Neuron (in vitro differentiated cells): ENCODE measurements around the gene NAALAD2.
"Not testable (repeated sequence)": the region's sequence is repeated elsewhere in the genome, so short reads cannot be mapped to it uniquely, and the experiment has no call there.

Experiments used
- H2AFZ ChIP-seq: one replicate; pipeline ENCODE4 v1.6.1; 2013; ENCODE audit warnings: low read depth, mild to moderate bottlenecking, inconsistent platforms, low read length, moderate library complexity
- H3K27me3 ChIP-seq: one replicate; pipeline ENCODE4 v1.6.1; 2013; ENCODE audit warnings: low read length; ENCODE audit not compliant: insufficient read depth
- H3K36me3 ChIP-seq: one replicate; pipeline ENCODE4 v1.6.1; 2013; ENCODE audit warnings: low read length; ENCODE audit not compliant: insufficient read depth
- H3K4me1 ChIP-seq: one replicate; pipeline ENCODE4 v1.6.1; 2013; ENCODE audit warnings: low read length; ENCODE audit not compliant: insufficient read depth
- H3K4me3 ChIP-seq: 2 replicates; pipeline ENCODE4 v1.5.1; 2013; ENCODE audit warnings: mild to moderate bottlenecking, low read length, moderate library complexity
- H3K9me3 ChIP-seq: one replicate; pipeline ENCODE4 v1.6.1; 2013; ENCODE audit warnings: low read length

The NAALAD2 gene

DNA sequence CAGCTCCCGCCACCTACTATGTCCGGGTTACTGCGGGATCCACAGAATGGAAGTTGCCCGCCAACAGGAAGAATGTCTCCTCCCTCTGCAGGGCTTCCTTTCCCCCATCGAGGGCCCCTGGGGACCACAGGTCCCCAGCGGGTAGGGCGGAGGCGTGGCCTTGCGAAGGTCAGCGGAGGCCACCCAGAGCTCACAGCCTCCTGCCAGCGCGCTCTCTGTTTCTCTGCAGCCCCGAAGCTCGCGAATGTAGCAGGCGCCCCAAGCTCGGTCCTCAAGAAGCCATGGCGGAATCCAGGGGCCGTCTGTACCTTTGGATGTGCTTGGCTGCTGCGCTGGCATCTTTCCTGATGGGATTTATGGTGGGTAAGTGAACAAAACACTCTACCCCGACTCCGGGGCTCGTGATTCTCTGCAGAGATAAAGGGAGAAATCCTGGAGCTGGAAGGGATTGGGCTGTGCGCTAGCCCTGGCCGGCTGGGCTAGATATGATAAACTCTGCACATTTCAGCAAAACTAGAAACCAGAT lies at the start of gene NAALAD2:
NAALAD2 (plus strand) TSS at position 186 of the 526 bp plus-strand sequence; CDS start at position 282, 96 bp downstream.
- no peaks in the 10 kb centered on the region for H3K9me3 ChIP-seq
- peak within 1 kb of the TSS; percentile 77 for H2AFZ ChIP-seq
- peak within 1 kb of the TSS; percentile 66 for H3K4me3 ChIP-seq
- peaks cover 22% of the 10 kb centered on the region for H3K4me1 ChIP-seq
- no peaks in the 10 kb centered on the region for H3K36me3 ChIP-seq
- H3K27me3 ChIP-seq: peaks cover 2% of the 10 kb centered on the region

DNA sequence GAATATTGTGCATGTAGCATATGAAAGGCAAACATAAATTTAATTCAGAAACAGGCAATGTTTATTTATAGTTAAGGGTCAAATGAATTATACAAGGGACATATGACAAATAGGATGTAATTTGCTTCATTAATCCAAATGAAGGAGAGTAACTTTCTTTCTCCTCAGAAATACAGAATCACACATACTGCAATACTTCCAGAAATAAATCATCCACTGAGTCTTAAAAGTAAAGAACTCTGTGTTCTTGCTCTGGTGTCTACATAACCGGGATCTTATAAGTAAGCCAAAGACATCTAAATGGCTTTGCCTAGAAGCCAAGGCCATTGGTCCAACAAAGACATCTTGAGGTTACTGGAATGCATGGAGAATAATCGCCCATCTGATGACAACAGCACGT lies 48.8 kb upstream of the NAALAD2 start, which contains the start of gene UBTFL1:
UBTFL1 (plus strand) TSS at position 301 of the 400 bp plus-strand sequence; CDS start at position 301, 0 bp downstream.
- not testable (repeated sequence) for H3K9me3 ChIP-seq, H3K4me1 ChIP-seq, H2AFZ ChIP-seq, H3K36me3 ChIP-seq, H3K4me3 ChIP-seq, H3K27me3 ChIP-seq

DNA sequence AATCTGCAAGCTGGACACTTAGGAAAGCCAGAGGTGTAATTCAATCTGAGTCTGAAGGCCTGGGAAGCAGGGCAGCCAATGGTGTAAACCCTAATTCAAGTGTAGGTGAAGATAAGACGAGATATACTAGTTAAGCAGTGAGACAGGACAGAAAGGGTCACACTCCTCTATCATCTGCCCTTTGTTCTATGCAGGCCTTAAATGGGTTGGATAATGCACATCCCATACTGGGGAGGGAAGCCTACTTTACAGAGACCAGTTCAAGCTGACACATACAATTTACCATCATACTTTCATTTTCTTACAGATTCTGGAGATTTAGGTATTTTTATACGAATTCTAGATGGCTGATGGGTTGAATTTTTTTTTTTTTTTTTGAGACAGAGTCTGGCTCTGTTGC lies 45.7 kb upstream of the NAALAD2 start:
- not testable (repeated sequence) for H3K36me3 ChIP-seq, H2AFZ ChIP-seq, H3K4me3 ChIP-seq, H3K4me1 ChIP-seq, H3K27me3 ChIP-seq, H3K9me3 ChIP-seq

DNA sequence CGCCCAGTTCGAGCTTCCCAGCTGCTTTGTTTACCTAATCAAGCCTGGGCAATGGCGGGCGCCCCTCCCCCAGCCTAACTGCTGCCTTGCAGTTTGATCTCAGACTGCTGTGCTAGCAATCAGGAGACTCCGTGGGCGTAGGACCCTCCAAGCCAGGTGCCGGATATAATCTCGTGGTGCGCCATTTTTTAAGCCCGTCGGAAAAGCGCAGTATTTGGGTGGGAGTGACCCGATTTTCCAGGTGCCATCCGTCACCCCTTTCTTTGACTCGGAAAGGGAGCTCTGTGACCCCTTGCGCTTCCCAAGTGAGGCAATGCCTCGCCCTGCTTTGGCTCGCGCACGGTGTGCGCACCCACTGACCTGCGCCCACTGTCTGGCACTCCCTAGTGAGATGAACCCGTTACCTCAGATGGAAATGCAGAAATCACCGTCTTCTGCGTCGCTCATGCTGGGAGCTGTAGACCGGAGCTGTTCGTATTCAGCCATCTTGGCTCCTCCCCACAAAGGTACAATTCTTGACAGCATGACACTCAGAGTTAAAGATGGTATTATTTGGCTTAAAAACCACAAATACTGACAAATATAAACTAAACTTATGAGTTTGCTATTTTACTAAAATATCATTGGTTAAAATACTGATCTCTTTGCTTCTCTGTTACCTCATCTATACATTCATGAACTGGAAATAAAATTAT lies 39.1 kb upstream of the NAALAD2 start:
- not testable (repeated sequence) for H3K4me1 ChIP-seq, H3K27me3 ChIP-seq, H2AFZ ChIP-seq, H3K36me3 ChIP-seq, H3K9me3 ChIP-seq, H3K4me3 ChIP-seq

DNA sequence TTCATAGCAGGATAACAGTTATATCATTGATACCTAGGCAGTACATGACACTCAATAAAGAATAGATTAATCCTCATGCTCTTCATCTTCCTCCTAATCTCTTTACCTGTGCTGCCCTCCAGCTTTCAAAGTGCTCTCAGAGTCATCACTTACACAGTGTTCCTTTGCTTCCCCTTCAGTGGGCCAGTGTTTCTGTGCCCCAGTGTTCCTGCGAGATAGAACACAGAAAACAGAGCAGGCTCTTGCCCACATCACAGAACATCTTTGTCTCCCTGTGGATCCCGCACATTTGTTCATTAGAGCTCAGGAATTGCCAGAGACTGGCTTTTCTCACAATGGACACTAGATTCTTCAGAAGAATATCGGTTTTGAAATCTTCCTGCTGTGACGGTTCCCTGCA lies 36.2 kb upstream of the NAALAD2 start:
- H3K4me3 ChIP-seq, H3K27me3 ChIP-seq, H3K9me3 ChIP-seq, H3K4me1 ChIP-seq, H2AFZ ChIP-seq, H3K36me3 ChIP-seq: not testable (repeated sequence)

DNA sequence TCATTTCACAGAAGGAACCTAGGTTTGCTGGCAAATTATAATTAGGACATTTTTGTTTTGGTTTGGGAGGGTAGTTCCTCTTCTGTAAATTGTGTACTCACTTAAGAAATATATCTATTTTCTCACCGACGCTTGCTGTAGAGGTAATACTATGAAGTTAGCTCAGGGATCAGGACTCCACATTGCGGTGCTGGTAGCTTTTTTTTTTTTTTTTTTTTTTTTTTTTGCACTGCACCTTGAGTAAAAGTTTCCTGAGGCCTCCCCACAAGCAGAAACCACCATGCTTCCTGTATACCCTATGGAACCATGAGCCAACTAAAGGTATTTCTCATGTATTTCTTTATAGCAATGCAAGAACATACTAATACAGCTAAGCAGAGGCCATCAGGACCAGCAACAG lies 34.0 kb upstream of the NAALAD2 start:
- Histone ChIP-seq H3K4me1 (no peaks in the 10 kb centered on the region), H2AFZ (no peak overlapping the region), H3K36me3 (no peaks in the 10 kb centered on the region), H3K9me3 (no peaks in the 10 kb centered on the region), H3K4me3 (no peak overlapping the region), H3K27me3 (no peaks in the 10 kb centered on the region)

DNA sequence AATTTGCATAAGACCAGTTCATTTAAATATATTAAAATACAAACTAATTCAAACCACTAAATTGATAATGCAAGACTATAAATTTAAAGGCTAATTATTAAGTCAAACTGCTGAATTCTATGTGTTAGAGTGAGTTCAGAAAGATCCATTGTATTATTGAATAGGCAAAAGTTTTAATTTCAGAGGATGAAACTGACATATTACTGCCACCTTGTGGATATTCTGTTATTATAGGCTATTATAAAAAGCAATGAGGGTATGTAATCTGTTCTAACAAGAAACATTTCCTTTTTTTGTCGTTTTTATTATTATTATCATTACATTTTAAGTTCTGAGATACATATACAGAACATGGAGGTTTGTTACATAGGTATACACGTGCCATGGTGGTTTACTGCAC lies 20.9 kb upstream of the NAALAD2 start:
- H3K4me3 ChIP-seq: no peak overlapping the region

DNA sequence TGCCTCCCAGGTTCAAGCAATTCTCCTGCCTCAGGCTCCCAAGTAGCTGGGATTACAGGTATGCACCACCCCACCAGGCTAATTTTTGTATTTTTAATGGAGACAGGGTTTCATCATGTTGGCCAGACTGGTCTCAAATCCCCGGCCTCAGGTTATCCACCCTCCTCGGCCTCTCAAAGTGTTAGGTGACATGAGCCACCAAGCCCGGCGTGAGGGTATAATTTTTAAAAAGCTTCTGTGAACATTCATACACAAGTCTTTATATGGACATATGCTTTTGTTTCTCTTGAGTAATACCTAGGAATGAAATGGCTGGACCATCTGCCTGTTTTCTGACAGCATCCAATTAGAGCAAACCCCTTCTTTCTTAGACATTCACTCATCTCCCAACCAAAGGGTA lies 14.3 kb upstream of the NAALAD2 start:
- no peaks in the 10 kb centered on the region for H3K36me3 ChIP-seq
- no peak overlapping the region for H3K4me3 ChIP-seq
- no peaks in the 10 kb centered on the region for H3K9me3 ChIP-seq
- H2AFZ ChIP-seq: no peak overlapping the region
- H3K4me1 ChIP-seq: no peaks in the 10 kb centered on the region
- H3K27me3 ChIP-seq: no peaks in the 10 kb centered on the region

More for the DNA sequence above, 20.9 kb upstream of the NAALAD2 start:
- no peaks in the 10 kb centered on the region for H3K9me3 ChIP-seq
- no peak overlapping the region for H2AFZ ChIP-seq
- no peaks in the 10 kb centered on the region for H3K36me3 ChIP-seq
- no peaks in the 10 kb centered on the region for H3K4me1 ChIP-seq
- H3K27me3 ChIP-seq: peaks cover 2% of the 10 kb centered on the region

DNA sequence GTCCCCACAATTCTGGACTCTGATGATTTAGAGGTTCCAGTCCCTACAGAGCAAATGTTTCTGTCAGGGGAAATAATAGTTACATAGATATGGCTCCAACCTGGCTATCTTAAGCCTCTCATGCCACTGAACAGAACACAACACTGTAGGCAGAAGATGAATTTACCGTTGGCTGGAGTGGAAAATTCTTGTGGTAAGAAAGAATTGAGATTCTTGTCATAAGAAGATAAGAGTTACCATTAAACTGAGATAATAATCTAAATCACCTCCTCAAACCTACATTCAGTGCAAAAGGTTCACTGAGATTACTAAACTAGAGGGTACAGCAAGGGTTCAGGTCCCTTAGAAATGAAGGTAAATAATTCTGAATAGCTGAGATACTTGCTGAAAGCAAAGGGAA lies 10.1 kb upstream of the NAALAD2 start:
- Histone ChIP-seq H3K9me3 (no peaks in the 10 kb centered on the region), H3K27me3 (no peaks in the 10 kb centered on the region)

DNA sequence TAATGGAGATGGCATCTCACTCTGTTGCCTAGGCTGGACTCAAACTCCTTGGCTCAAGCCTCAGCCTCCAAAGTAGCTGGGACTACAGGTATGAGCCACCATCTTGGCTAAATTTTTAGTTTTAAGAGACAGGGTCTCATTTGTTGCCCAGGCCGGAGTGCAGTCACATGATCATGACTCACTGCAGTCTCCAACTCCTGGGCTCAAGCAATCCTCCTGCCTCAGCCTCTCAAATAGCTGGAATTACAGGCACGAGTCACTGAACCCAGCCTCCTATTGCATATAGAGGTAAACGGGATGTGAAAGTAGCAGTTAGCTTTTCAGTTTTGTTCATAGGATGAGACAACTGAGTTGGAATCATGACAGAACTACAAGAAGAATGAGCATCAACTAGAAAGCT lies 9.5 kb upstream of the NAALAD2 start:
- Histone ChIP-seq H3K27me3 (no peaks in the 10 kb centered on the region), H3K4me3 (no peak overlapping the region), H3K36me3 (no peaks in the 10 kb centered on the region), H3K9me3 (no peaks in the 10 kb centered on the region), H2AFZ (no peak overlapping the region), H3K4me1 (no peaks in the 10 kb centered on the region)

More for the DNA sequence above, 10.1 kb upstream of the NAALAD2 start:
- Histone ChIP-seq H3K4me1 (no peaks in the 10 kb centered on the region), H3K36me3 (no peaks in the 10 kb centered on the region), H3K4me3 (no peak overlapping the region), H2AFZ (no peak overlapping the region)

DNA sequence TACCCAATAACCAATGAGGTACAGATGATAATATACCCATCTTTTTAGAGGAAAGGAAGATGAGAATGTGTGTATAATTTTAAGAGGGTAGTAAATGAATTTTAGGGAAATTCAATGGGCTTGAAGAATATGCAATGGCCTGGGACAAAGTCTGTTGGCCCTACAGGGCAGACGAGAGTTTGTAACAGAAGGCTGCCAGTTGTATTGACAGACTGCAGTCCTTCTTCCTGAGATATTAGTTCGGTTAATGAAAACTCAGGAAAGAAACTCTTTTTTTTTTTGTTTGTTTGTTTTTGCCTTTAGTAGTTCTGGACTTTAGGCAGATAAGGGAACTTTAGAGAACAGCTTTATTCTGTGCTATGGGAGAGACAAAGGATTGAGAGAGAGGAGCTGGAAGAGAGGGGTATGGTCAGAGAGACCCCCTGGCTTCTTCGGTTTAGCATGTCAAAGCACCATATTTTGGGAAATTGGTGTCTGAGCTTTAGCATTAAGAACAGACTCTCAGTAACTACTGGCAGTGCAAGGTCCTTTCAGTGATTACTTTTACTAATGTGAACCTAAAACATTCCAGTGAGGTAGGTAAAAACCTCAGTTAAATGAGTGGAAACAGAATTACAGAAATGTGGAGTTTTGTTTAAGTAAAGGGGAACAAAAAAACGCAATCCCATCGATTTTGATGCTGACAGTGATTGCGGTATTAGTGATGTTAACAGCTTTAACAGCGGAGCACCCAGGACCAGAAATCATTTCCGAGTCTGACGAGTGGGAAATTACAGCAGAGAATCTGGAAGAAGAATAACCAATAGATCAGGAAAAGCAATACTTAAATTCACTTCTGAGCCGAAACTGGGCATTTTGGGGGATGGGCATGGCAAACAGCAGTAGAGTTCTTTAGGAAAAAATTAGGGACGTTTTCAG lies 644 bp upstream of the NAALAD2 start:
- Histone ChIP-seq H3K36me3 (no peaks in the 10 kb centered on the region), H3K9me3 (no peaks in the 10 kb centered on the region), H3K27me3 (peaks cover 2% of the 10 kb centered on the region), H2AFZ (peak overlapping the region; percentile 77), H3K4me1 (peaks cover 22% of the 10 kb centered on the region), H3K4me3 (peak overlapping the region; percentile 66)

DNA sequence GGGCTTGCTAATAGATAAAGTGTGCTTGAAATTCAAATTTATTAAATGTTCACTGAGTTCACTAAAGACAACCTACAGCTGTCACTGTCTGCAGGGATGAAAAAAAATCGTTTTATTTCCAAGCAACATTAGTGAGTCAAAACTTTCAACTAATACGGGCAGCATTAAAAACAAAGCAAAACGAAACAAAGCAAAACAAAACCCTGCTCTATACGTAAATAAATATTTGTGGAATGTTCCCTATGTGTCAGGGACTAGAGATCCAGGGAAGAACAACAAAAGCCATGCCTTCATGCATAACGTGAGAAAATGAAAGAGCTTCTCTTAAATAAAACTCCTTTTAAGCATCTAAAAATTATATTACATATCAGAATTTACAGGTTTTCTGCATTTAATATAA lies 553 bp downstream of the NAALAD2 start:
- H3K27me3 ChIP-seq: peaks cover 2% of the 10 kb centered on the region
- H2AFZ ChIP-seq: peak overlapping the region; percentile 77
- peak overlapping the region; percentile 66 for H3K4me3 ChIP-seq
- H3K4me1 ChIP-seq: peaks cover 22% of the 10 kb centered on the region
- H3K36me3 ChIP-seq: no peaks in the 10 kb centered on the region
- no peaks in the 10 kb centered on the region for H3K9me3 ChIP-seq

DNA sequence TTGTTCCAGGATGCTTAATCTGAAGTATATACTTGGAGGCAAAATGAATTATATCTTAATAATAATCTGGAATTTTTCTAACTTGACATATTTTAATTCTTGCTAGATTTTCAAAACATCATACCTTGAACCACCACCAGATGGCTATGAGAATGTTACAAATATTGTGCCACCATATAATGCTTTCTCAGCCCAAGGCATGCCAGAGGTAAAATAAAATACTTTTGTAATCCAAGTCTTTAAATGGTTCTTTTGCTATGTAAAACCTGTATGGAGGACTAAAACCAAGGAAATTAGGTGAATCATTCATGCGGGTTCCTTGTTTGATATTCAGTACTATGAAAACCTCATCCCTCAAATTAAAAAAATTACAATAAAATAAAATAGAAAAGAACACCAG lies 14.4 kb downstream of the NAALAD2 start:
- H3K36me3 ChIP-seq: no peaks in the 10 kb centered on the region
- no peaks in the 10 kb centered on the region for H3K27me3 ChIP-seq
- no peaks in the 10 kb centered on the region for H3K4me1 ChIP-seq
- no peak overlapping the region for H2AFZ ChIP-seq
- H3K4me3 ChIP-seq: no peak overlapping the region
- no peaks in the 10 kb centered on the region for H3K9me3 ChIP-seq
